Activated naive CD4-positive, alpha-beta T cell treated with anti-CD3 and anti-CD28 coated beads for 36 hours (primary cell): ENCODE results near the gene TAF6L. TPM values are rescaled to one million over a fixed set of nuclear protein-coding genes. Genes with fewer than 3 reads are reported as not detected.
"Not testable (repeated sequence)": the region's sequence is repeated elsewhere in the genome, so short reads cannot be mapped to it uniquely, and the experiment has no call there.

Experiments used
- CTCF ChIA-PET: fragments of 350-600 bp; sonication (Branson Sonifier 250); formaldehyde crosslinking; loops from one replicate; lab custom pipeline; 2021; ENCODE audit warnings: antibody characterized with exemption; lab: Charles Lee
- DNase-seq: peaks from one replicate; pipeline ENCODE4 v3.0.0-alpha.2; 2020
- H3K27ac Mint-ChIP-seq: one replicate; pipeline ENCODE4 v1.8.0; 2021; ENCODE audit warnings: mild to moderate bottlenecking, mixed read lengths
- H3K27me3 Mint-ChIP-seq: one replicate; pipeline ENCODE4 v1.8.0; 2021; ENCODE audit warnings: low read depth, mixed read lengths
- H3K36me3 Mint-ChIP-seq: one replicate; pipeline ENCODE4 v1.8.0; 2021; ENCODE audit warnings: low read depth, mixed read lengths
- H3K4me1 Mint-ChIP-seq: one replicate; pipeline ENCODE4 v1.8.0; 2021; ENCODE audit warnings: low read depth, mixed read lengths
- H3K4me3 Mint-ChIP-seq: one replicate; pipeline ENCODE4 v1.8.0; 2021; ENCODE audit warnings: mild to moderate bottlenecking, moderate library complexity, mixed read lengths
- H3K9me3 Mint-ChIP-seq: one replicate; pipeline ENCODE4 v1.8.0; 2021; ENCODE audit warnings: mixed read lengths
- intact Hi-C: fragments of 100-400 bp; cut with micrococcal nuclease; formaldehyde crosslinking; loops from one replicate; pipeline ENCODE4 v1.15.1; 2023
- total RNA-seq, 2 experiments: library from RNA; stranded (reverse); gene quantifications; one replicate each; pipeline ENCODE4 v1.2.3, GENCODE V29; 2021

TAF6L gene
- total RNA-seq, 2 experiments from 2014 or later: 8.9 to 10.5 TPM

GRCh38 chr11:62730076-62730475, 41.1 kb upstream of the TAF6L start:
- DNase-seq, H3K9me3 Mint-ChIP-seq, intact Hi-C loops, H3K27me3 Mint-ChIP-seq: not testable (repeated sequence)
- H3K36me3 Mint-ChIP-seq: peaks cover 32% of the 10 kb centered on the region
- H3K4me3 Mint-ChIP-seq: peak overlapping the region; percentile 90
- H3K27ac Mint-ChIP-seq: peak overlapping the region; percentile 61
- CTCF ChIA-PET: interaction anchor here (0.6 to 2.9 kb wide), 5 partner anchors 32 to 136 kb away, joined by 3 to 7 read pairs (median 3); partner anchors contain the start of gene TAF6L
- H3K4me1 Mint-ChIP-seq: peaks cover 31% of the 10 kb centered on the region

GRCh38 chr11:62732830-62733229, 38.4 kb upstream of the TAF6L start:
- Mint-ChIP-seq H3K36me3 (peaks cover 22% of the 10 kb centered on the region), H3K27me3 (no peaks in the 10 kb centered on the region), H3K4me3 (no peak overlapping the region), H3K27ac (no peak overlapping the region), H3K4me1 (peaks cover 24% of the 10 kb centered on the region), H3K9me3 (no peaks in the 10 kb centered on the region)
- DNase-seq: no peak
- intact Hi-C loops: no loop called here
- CTCF ChIA-PET: interaction anchor here (0.6 to 1.0 kb wide), 4 partner anchors 21 to 75 kb away, joined by 3 to 4 read pairs (median 4); partner anchors contain the start of gene ZBTB3

DNA sequence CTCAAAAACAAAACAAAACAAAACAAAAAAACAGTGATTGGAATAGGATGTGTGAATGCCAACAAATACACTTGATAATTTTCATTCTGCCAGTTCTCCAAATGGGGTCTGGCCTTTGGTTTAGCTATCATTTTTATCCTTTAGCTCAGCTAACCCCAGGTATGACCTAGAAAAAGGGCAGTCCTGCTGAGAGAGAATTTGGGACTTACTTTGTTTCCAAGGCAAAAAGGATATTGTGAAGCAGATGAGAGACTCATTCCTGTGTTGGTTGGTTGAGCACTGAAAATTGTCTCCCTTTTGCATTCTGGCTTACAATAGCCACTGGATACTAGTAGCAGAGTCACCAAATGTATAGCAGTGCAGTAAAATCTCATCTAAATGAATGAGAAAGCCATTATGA, 34.0 kb upstream of the TAF6L start:
- Mint-ChIP-seq H3K27ac (no peak overlapping the region), H3K4me1 (peaks cover 8% of the 10 kb centered on the region), H3K27me3 (no peaks in the 10 kb centered on the region), H3K36me3 (peaks cover 16% of the 10 kb centered on the region), H3K4me3 (no peak overlapping the region), H3K9me3 (no peaks in the 10 kb centered on the region)
- CTCF ChIA-PET: interaction anchor here (1.1 kb wide), 1 partner anchor 8 kb away, joined by 4 read pairs; no protein-coding TSS in a partner anchor
- no peak for DNase-seq
- intact Hi-C loops: no loop called here

- CTCF ChIA-PET: interaction anchor here (0.6 to 1.4 kb wide), 4 partner anchors 15 to 120 kb away, joined by 3 to 4 read pairs (median 4); no protein-coding TSS in a partner anchor
- H3K36me3 Mint-ChIP-seq: peaks cover 2% of the 10 kb centered on the region
- no peak overlapping the region for H3K27ac Mint-ChIP-seq
- no peaks in the 10 kb centered on the region for H3K9me3 Mint-ChIP-seq
- intact Hi-C loops: no loop called here
- H3K4me1 Mint-ChIP-seq: peaks cover 26% of the 10 kb centered on the region
- no peak for DNase-seq
- H3K27me3 Mint-ChIP-seq: no peaks in the 10 kb centered on the region
- no peak overlapping the region for H3K4me3 Mint-ChIP-seq
Measured at GRCh38 chr11:62747475-62748160, 23.6 kb upstream of the TAF6L start.

DNA sequence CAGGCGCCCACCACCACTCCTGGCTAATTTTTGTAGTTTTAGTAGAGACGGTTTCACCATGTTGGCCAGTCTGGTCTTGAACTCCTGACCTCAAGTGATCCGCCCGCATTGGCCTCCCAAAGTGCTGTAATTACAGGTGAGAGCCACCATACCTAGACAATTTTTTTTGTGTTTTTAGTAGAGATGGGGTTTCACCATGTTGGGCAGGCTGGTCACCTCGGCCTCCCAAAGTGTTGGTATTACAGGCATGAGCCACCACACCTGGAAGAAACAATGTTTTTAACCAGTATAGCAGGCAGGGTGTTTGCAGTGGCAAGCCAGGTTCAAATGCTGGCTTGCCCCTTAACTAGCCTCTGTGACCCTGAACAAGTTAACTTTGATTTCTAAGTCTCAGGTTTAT, 21.3 kb upstream of the TAF6L start:
- H3K36me3 Mint-ChIP-seq, H3K4me3 Mint-ChIP-seq, intact Hi-C loops, CTCF ChIA-PET, H3K27ac Mint-ChIP-seq, DNase-seq, H3K9me3 Mint-ChIP-seq, H3K27me3 Mint-ChIP-seq: not testable (repeated sequence)
- H3K4me1 Mint-ChIP-seq: peaks cover 40% of the 10 kb centered on the region

DNA sequence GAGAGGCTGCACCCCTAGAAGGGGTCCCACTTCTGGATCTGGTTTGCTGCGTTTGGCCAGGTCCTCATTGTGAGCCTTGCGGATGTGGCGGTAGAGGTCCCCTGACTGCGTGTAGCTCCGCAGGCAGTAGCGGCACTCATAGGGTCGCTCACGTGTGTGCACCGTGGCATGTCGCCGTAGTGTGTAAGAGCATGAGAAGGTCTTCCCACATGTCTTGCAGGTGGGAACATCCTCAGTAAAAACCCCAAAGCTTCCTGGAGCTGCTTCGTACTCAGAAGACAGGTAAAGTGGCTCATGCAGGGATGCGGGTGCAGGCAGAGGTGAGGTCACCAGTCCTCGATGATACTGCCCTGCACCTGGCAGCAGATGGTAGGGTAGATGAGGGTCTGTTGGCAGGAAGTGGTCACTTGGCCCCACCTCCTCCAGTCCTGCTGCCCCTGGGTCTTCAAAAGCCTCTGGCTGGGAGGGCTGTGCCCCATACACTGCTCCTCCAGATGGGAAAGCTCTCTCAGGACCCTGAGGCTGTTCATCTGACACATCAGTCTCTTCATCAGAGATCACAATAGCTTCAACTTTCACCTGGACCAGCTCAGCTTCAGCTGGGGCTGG, 18.9 kb upstream of the TAF6L start:
- DNase-seq: no peak
- intact Hi-C loops: no loop called here
- Mint-ChIP-seq H3K27me3 (no peaks in the 10 kb centered on the region), H3K27ac (no peak overlapping the region), H3K4me1 (peaks cover 40% of the 10 kb centered on the region), H3K36me3 (peaks cover 2% of the 10 kb centered on the region), H3K9me3 (no peaks in the 10 kb centered on the region), H3K4me3 (peak overlapping the region; percentile 21)
- CTCF ChIA-PET: interaction anchor here (1.9 to 3.6 kb wide), 2 partner anchors 18 to 34 kb away, joined by 16 to 18 read pairs; partner anchors contain the start of genes TAF6L and TMEM179B

GRCh38 chr11:62752994-62753735, 18.0 kb upstream of the TAF6L start:
- peaks cover 38% of the 10 kb centered on the region for H3K4me1 Mint-ChIP-seq
- intact Hi-C loops: loop anchor here (1.0 kb wide), 1 partner anchor 8 kb away; the partner anchor contains the start of gene POLR2G

DNA sequence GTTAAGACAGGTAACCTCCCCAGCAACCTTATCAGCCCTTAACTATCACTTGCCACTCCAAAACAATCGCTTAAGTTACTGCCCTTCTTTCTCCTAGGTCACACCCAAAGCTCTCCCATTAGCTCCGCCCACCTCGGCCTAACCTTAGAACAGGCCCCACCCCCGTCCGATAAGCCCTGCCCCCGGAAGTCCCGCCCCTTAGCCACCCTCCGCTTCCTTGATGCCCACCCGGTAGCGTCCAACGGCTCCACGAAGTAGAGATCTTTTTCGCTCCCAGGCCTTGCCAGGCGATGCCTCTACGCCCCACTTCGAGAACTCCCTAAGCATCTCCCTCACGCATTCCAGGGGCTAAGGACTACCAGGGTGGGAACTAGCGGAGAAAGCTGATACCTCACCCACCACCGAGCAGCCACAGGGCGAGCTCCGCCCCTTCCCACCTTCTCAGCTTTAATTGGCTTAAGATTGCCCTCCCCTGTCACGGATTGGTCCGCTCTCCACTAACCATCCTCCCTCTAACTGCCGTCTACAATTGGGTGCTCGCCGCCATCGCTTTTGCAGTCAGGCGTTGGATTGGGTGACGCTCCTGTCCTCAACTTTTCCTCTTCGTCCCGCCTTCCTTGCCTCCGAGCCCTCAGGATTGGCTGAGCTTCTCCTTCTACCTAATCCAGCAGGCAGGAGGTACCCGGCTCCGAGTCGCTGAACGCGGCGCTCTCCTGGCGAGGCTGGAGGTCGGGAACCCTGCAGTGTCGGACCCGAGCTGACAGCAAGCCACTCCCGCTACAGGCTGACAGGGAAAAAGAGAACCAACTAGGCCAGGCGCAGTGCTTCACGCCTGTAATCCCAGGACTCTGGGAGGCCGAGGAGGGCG, 17.2 kb upstream of the TAF6L start, which contains the start of gene ZBTB3:
TSS of gene ZBTB3 (minus strand) at position 425 of the 868 bp plus-strand sequence. CDS start 496 bp downstream, outside the sequence.
- intact Hi-C loops: loop anchor here (1.0 kb wide), 5 partner anchors 7 to 45 kb away; partner anchors contain the start of genes HNRNPUL2, POLR2G and TAF6L
- H3K4me1 Mint-ChIP-seq: peaks cover 34% of the 10 kb centered on the region
- DNase-seq: peak; percentile 99
- peak within 1 kb of the TSS; percentile 96 for H3K27ac Mint-ChIP-seq
- H3K4me3 Mint-ChIP-seq: peak within 1 kb of the TSS; percentile 98
- peaks cover 2% of the 10 kb centered on the region for H3K36me3 Mint-ChIP-seq
- no peaks in the 10 kb centered on the region for H3K27me3 Mint-ChIP-seq
- CTCF ChIA-PET: interaction anchor here (0.5 to 3.6 kb wide), 10 partner anchors 8 to 280 kb away, joined by 3 to 18 read pairs (median 4); partner anchors contain the start of genes HNRNPUL2, TAF6L, TMEM179B and TUT1
- H3K9me3 Mint-ChIP-seq: no peaks in the 10 kb centered on the region

More at GRCh38 chr11:62752994-62753735, 18.0 kb upstream of the TAF6L start:
- CTCF ChIA-PET: interaction anchor here (1.0 to 3.6 kb wide), 6 partner anchors 9 to 59 kb away, joined by 3 to 18 read pairs (median 6); partner anchors contain the start of genes HNRNPUL2, TAF6L and TMEM179B
- Mint-ChIP-seq H3K27me3 (no peaks in the 10 kb centered on the region), H3K4me3 (peak overlapping the region; percentile 98), H3K36me3 (peaks cover 2% of the 10 kb centered on the region), H3K27ac (peak overlapping the region; percentile 96), H3K9me3 (no peaks in the 10 kb centered on the region)
- DNase-seq: no peak

- H3K4me3 Mint-ChIP-seq: peak overlapping the region; percentile 98
- DNase-seq: no peak
- H3K4me1 Mint-ChIP-seq: peaks cover 25% of the 10 kb centered on the region
- H3K27ac Mint-ChIP-seq: no peak overlapping the region
- intact Hi-C loops: no loop called here
- H3K36me3 Mint-ChIP-seq: peaks cover 2% of the 10 kb centered on the region
- no peaks in the 10 kb centered on the region for H3K9me3 Mint-ChIP-seq
- no peaks in the 10 kb centered on the region for H3K27me3 Mint-ChIP-seq
- CTCF ChIA-PET: interaction anchor here (1.2 to 3.6 kb wide), 2 partner anchors 13 to 31 kb away, joined by 4 to 16 read pairs; partner anchors contain the start of gene TMEM179B
Measured at GRCh38 chr11:62755086-62755615, 16.0 kb upstream of the TAF6L start.

- Mint-ChIP-seq H3K36me3 (peaks cover 4% of the 10 kb centered on the region), H3K27ac (no peak overlapping the region), H3K9me3 (no peaks in the 10 kb centered on the region), H3K27me3 (no peaks in the 10 kb centered on the region), H3K4me3 (no peak overlapping the region), H3K4me1 (peaks cover 26% of the 10 kb centered on the region)
- CTCF ChIA-PET: interaction anchor here (1.0 kb wide), 1 partner anchor 12 kb away, joined by 3 read pairs; no protein-coding TSS in a partner anchor
- no peak for DNase-seq
- intact Hi-C loops: no loop called here
Measured at GRCh38 chr11:62757846-62758788, 13.1 kb upstream of the TAF6L start.
